Esophagus squamous epithelium (tissue), 5 donors: ENCODE results near the gene PEX5. TPM values are rescaled to one million over a fixed set of nuclear protein-coding genes. Genes with fewer than 3 reads are reported as not detected.

Experiments used
- DNase-seq: peaks from one replicate; lab custom pipeline; 2025; lab: John Stamatoyannopoulos, UW
- H3K27ac ChIP-seq, 4 donors: fragments of 200-600 bp; sonication (generic); one replicate each; pipeline ENCODE4 v1.5.1; 2016 to 2019; ENCODE audit warnings: mild to moderate bottlenecking in 1 of 4
- H3K27me3 ChIP-seq, 4 donors: fragments of 200-600 bp; sonication (generic); 1 replicate in 3 of 4; 2 replicates in 1 of 4; pipeline versions ENCODE4 v1.5.1 to v1.6.0; 2017 to 2021; ENCODE audit warnings: antibody characterized with exemption in 1 of 4
- H3K36me3 ChIP-seq, 3 donors: fragments of 200-600 bp; sonication (generic); one replicate each; pipeline ENCODE4 v1.5.1; 2016 to 2019
- H3K4me1 ChIP-seq, 3 donors: fragments of 200-600 bp; sonication (generic); one replicate each; pipeline ENCODE4 v1.5.1; 2017 to 2019
- H3K4me3 ChIP-seq, 4 donors: fragments of 200-600 bp; sonication (generic); 1 replicate in 3 of 4; 2 replicates in 1 of 4; pipeline ENCODE4 v1.5.1; 2016 to 2019; ENCODE audit warnings: mild to moderate bottlenecking in 2 of 4, moderate library complexity in 1 of 4
- H3K9me3 ChIP-seq, 3 donors: fragments of 200-600 bp; sonication (generic); one replicate each; pipeline ENCODE4 v1.5.1; 2016 to 2019
- POLR2A ChIP-seq, 4 donors: fragments of 450-650 bp; IDR thresholded peaks; one replicate each; pipeline ENCODE4 v1.6.1; 2017; ENCODE audit warnings: antibody characterized with exemption in 4 of 4, mild to moderate bottlenecking in 4 of 4, moderate library complexity in 3 of 4
- WGBS, 2 donors: methylation state at CpG; one replicate each; pipeline ENCODE4 v1.1.5; 2018; 5-methylcytosine and 5-hydroxymethylcytosine counted together
- intact Hi-C: fragments of 100-400 bp; cut with DNase I; formaldehyde crosslinking; loops from one replicate; pipeline ENCODE4 v1.15.0; 2022
- total RNA-seq, 4 donors: library from RNA; depleted of rRNA; stranded (reverse); fragments of >200 nt; gene quantifications; one replicate each; pipeline ENCODE4 v1.1.0, GENCODE V29; 2016
- TF ChIP-seq, protein P1 (sequence below), 6 experiments: fragments of 450-650 bp in 4 of 6; fragments of 200-600 bp in 2 of 6; sonication (generic) in 2 of 6; IDR thresholded peaks; one replicate each; pipeline ENCODE4 v1.5.1; 2016 to 2019; ENCODE audit warnings: antibody characterized with exemption in 6 of 6, mild to moderate bottlenecking in 4 of 6, moderate library complexity in 4 of 6
- donor health status: DM: yes; HTN: yes; CAD: no.

PEX5 gene
- total RNA-seq, 4 donors from 2014 or later: 15.5 to 38.1 (median 19.9) TPM

DNA sequence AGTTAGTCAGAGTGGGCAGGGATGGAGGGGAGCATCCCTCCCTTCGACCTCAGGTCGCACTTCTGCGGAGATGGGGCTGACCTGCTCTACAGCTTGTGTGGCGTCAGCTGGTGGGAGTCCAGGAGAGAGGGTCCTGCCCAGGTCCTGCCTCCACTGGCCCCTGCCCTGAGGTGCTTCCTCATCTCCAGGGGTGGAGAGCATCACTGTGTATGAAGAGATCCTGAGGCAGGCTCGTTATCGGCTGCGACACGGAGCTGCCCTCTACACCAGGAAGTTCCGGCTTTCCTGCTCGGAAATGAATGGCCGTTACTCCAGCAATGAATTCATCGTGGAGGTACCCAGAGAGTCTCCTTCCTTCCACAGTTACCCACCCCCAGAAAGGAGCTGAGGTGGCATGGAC is 39.1 kb upstream of the PEX5 start:
- no peak for TF ChIP-seq POLR2A (IDR thresholded peaks at IDR 0.05)
- TF ChIP-seq, protein P1, sequence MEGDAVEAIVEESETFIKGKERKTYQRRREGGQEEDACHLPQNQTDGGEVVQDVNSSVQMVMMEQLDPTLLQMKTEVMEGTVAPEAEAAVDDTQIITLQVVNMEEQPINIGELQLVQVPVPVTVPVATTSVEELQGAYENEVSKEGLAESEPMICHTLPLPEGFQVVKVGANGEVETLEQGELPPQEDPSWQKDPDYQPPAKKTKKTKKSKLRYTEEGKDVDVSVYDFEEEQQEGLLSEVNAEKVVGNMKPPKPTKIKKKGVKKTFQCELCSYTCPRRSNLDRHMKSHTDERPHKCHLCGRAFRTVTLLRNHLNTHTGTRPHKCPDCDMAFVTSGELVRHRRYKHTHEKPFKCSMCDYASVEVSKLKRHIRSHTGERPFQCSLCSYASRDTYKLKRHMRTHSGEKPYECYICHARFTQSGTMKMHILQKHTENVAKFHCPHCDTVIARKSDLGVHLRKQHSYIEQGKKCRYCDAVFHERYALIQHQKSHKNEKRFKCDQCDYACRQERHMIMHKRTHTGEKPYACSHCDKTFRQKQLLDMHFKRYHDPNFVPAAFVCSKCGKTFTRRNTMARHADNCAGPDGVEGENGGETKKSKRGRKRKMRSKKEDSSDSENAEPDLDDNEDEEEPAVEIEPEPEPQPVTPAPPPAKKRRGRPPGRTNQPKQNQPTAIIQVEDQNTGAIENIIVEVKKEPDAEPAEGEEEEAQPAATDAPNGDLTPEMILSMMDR (IDR thresholded peaks at IDR 0.05): no peak
- Histone ChIP-seq H3K27ac (no peak overlapping the region), H3K9me3 (no peaks in the 10 kb centered on the region), H3K4me1 (peaks cover 0 to 11% (median 0%) of the 10 kb centered on the region in 3 donors), H3K27me3 (no peaks in the 10 kb centered on the region), H3K4me3 (no peak overlapping the region), H3K36me3 (peaks cover 0 to 81% (median 32%) of the 10 kb centered on the region in 3 donors)
- no peak for DNase-seq
- 74% methylated on average over 2 to 7 of the region's 12 CpGs for WGBS, 2 donors
- intact Hi-C loops: no loop called here

DNA sequence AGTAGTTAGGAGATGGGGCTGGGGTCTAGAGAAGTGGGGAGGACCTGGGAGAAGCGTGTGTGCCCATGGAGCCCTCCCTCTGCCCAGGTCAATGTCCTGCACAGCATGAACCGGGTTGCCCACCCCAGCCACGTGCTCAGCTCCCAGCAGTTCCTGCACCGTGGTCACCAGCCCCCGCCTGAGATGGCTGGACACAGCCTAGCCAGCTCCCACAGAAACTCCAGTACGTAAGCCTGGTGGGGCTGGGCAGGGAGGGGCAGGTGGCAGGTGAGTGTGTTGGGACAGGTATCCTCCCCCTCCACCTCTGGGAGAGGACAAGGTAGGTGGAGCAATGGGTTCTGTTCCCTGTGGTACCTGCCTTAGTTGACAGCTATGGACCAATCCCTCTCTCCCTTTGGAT is 38.6 kb upstream of the PEX5 start:
- peaks cover 0 to 80% (median 32%) of the 10 kb centered on the region in 3 donors for H3K36me3 ChIP-seq
- H3K4me1 ChIP-seq: peaks cover 2 to 16% (median 2%) of the 10 kb centered on the region in 3 donors
- no peak overlapping the region for H3K27ac ChIP-seq
- H3K4me3 ChIP-seq: no peak overlapping the region
- 88 to 100% methylated on average over 2 to 5 of the region's 6 CpGs for WGBS, 2 donors
- TF ChIP-seq, protein P1 (IDR thresholded peaks at IDR 0.05): no peak
- no peak for TF ChIP-seq POLR2A (IDR thresholded peaks at IDR 0.05)
- H3K9me3 ChIP-seq: no peaks in the 10 kb centered on the region
- no peak for DNase-seq
- H3K27me3 ChIP-seq: no peaks in the 10 kb centered on the region
- intact Hi-C loops: no loop called here

DNA sequence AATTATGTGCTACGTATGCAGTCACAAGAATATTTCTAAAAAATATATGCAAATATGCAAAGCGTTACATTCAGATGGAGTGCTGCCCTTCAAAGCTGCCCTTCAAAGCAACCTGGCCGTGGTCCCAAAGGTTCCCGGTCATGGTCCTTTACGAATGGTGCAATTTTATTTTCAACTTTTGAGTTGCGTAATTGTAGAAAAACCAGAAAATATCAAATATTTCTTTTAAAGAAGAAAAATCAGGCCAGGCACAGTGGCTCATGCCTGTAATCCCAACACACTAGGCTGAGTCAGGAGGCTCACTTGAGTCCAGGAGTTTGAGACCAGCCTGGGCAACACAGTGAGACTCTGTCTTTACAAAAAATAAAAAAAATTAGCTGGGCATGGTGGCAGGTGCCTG is 38.0 kb upstream of the PEX5 start:
- DNase-seq: no peak
- H3K4me3 ChIP-seq: no peak overlapping the region
- 91 to 93% methylated on average over 6 of the region's 6 CpGs for WGBS, 2 donors
- H3K9me3 ChIP-seq: no peaks in the 10 kb centered on the region
- no peak for TF ChIP-seq POLR2A (IDR thresholded peaks at IDR 0.05)
- TF ChIP-seq, protein P1 (IDR thresholded peaks at IDR 0.05): no peak
- H3K36me3 ChIP-seq: peaks cover 0 to 75% (median 31%) of the 10 kb centered on the region in 3 donors
- no peaks in the 10 kb centered on the region for H3K27me3 ChIP-seq
- intact Hi-C loops: no loop called here
- H3K27ac ChIP-seq: no peak overlapping the region
- peaks cover 7 to 23% (median 9%) of the 10 kb centered on the region in 3 donors for H3K4me1 ChIP-seq

DNA sequence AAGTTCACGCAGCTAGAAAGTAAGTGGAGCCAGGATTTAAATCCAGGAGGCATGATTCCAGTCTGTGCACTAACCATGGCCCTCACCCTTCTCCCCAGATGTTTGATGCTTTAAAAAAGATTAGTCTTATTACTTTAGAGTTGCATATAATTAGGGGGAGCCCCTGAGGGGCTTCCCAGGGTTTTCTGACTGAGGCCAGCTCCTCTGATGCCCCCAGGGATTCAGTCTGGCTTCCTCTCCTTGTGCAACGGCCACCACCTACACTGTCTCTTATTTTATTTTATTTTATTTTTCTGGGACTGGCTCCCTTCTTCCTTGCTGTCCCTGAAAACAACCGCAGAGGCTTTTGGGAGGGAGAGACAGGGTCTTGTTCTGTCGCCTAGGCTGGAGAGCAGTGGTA is 36.7 kb upstream of the PEX5 start:
- intact Hi-C loops: no loop called here
- DNase-seq: no peak
- Histone ChIP-seq H3K27ac (no peak overlapping the region), H3K4me3 (no peak overlapping the region), H3K27me3 (no peaks in the 10 kb centered on the region), H3K36me3 (peaks cover 3 to 77% (median 28%) of the 10 kb centered on the region in 3 donors), H3K9me3 (no peaks in the 10 kb centered on the region), H3K4me1 (peaks cover 7 to 27% (median 10%) of the 10 kb centered on the region in 3 donors)
- 73 to 91% methylated on average over 4 of the region's 4 CpGs for WGBS, 2 donors
- TF ChIP-seq, protein P1 (IDR thresholded peaks at IDR 0.05): no peak
- no peak for TF ChIP-seq POLR2A (IDR thresholded peaks at IDR 0.05)

DNA sequence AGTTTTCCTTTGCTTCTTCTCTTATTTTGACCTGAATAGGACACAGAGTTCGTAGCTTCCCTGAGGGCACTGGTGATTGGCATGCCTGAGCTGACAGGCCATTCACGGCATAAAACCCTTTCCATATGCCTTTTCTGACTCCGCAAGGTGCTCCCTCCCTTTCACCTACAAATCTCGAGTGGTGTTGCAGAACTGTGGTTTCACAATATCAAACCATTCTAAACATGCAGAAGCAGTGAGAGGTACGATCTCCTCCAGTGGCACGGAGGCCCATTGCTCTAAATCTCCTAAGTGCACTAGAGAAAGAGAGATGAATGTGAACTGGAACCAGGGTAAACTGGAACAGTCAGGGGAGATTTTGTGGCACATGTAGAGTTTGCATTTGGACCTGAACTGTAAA is 35.4 kb upstream of the PEX5 start:
- 57 to 70% methylated on average over 6 of the region's 6 CpGs for WGBS, 2 donors
- H3K27ac ChIP-seq: no peak overlapping the region
- no peaks in the 10 kb centered on the region for H3K27me3 ChIP-seq
- no peaks in the 10 kb centered on the region for H3K9me3 ChIP-seq
- peaks cover 7 to 33% (median 10%) of the 10 kb centered on the region in 3 donors for H3K4me1 ChIP-seq
- peaks cover 3 to 71% (median 23%) of the 10 kb centered on the region in 3 donors for H3K36me3 ChIP-seq
- intact Hi-C loops: no loop called here
- no peak overlapping the region for H3K4me3 ChIP-seq
- no peak for DNase-seq
- TF ChIP-seq, protein P1 (IDR thresholded peaks at IDR 0.05): no peak
- no peak for TF ChIP-seq POLR2A (IDR thresholded peaks at IDR 0.05)
